Left renal cortex interstitium (tissue), 4 donors: ENCODE results near the gene HLA-F. TPM values are rescaled to one million over a fixed set of nuclear protein-coding genes. Genes with fewer than 3 reads are reported as not detected.

Source experiments
- DNase-seq, 4 donors: peaks; one replicate each; pipeline ENCODE4 v3.0.0-alpha.2; 2013; ENCODE audit warnings: low read depth in 4 of 4, low spot score in 2 of 4, missing footprints in 1 of 4
- polyA plus RNA-seq, 4 donors: library from polyadenylated mRNA; unstranded; fragments of 120-200 nt; gene quantifications; one replicate each; pipeline ENCODE4 v1.2.1, GENCODE V29; 2013; ENCODE audit not compliant: insufficient read length in 4 of 4

Gene HLA-F
- 1 to 10 TPM; 2.6 to 5.7 (median 5.1) TPM for polyA plus RNA-seq

DNA sequence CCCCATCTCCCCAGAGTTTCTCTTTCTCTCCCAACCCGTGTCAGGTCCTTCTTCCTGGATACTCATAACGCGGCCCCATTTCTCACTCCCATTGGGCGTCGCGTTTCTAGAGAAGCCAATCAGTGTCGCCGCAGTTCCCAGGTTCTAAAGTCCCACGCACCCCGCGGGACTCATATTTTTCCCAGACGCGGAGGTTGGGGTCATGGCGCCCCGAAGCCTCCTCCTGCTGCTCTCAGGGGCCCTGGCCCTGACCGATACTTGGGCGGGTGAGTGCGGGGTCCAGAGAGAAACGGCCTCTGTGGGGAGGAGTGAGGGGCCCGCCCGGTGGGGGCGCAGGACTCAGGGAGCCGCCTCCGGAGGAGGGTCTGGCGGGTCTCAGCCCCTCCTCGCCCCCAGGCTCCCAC lies at the start of gene HLA-F:
TSS of gene HLA-F (plus strand) at position 173 of the 404 bp plus-strand sequence. CDS start at position 203, 30 bp downstream.
- DNase-seq, result peak in 2 of 4 donors; percentile 28 to 59

DNA sequence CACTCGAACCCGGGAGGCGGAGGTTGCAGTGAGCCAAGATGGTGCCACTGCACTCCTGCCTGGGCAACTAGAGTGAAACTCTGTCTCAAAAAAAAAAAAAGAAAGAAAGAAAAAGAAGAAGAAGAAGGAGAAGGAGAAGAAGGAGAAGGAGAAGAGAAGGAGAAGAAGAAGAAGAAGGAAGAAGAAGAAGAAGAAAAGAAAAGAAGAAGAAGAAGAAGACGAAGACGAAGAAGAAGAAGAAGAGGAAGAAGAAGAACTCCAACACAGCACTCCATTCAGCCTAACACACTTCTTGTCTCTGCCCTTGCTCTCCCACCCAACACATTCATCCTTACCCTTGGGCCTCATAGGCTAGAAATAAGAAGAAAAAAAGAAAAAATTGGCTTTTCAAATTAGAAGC lies 49.2 kb upstream of the HLA-F start:
- DNase-seq, result no peak

DNA sequence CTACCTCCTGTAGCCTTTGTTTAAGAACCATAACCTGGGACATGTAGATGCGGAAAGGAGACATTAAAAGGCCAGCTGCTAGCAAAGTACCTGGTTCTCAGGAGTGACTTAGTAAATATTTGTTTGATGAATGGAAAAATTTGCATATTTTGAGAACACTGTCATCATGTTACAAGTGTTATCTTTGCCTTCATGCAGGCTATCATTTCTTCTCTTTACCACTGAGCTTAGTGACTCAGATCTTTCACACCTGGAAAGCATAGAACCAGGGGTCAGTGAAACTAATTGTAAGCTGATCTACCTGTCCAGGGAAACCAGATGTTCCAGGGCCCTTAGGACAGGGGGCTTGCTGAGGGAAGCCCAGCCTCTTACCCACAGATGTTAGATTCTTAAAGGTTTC lies 47.7 kb upstream of the HLA-F start:
- DNase-seq, result no peak

DNA sequence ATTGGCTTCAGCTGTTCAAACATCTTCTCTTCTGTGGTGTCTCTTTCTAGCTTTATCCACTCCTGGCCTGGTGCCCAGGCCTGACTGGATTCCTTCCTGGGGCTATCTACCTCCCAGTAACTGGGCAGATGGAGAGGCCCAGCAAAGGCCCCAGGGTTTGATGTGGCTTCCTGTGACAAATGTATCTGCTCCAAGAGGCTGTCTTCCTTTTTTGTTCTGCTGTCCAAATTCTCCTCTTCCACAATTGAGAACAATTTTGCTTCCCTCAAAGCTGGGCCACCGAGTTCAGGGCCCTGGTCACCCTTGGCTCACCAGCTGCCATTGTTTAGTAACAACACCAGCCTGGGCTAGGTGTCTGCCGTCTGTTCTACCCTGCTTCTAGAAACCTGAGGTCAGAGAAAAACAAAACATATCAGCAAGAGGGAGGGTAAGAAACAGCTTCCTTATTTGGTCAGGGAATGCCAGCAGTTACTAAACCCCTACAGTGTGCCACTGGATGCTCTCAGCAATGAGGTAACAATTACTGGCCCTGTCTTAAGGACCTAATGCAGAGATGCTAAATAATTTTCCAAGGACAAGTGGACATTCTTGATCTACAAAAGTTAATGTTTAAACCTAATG lies 46.1 kb upstream of the HLA-F start:
- DNase-seq, result no peak

DNA sequence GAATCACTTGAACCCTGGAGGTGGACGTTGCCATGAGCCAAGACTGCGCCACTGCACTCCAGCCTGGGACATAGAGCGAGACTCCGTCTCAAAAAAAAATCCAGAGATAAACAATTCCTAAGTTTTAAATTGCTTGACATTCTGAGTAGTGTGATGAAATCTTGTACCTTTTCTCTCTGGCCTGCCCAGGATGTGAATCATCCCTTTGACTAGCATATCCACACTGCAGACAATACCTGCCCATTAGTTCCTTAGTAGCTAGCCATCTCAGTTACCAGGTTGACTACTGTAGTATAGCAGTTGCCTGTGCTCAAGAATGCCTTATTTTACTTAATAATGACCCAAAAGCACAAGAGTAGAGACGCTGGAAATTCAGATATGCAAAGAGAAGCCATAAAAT lies 45.1 kb upstream of the HLA-F start:
- DNase-seq, result no peak

DNA sequence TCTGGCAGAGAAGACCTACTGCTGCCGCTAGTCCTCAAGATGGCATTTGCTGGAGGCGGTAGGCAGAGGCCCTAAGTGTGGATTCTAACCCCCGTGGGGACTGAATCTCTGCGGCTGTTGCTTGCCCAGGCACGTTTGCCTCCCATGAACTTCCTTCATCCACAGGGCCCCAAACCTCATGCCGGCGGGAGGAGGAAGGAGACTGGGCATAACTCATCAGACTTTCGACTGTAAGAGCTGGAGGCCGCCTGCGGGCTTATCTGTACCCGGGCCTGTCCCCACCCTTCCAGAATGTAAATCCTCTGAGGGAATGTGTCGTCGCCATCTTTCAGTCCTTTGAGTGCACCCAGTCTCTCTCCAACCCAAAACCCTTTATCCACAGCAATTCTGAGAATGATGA lies 43.3 kb upstream of the HLA-F start:
- no peak for DNase-seq

DNA sequence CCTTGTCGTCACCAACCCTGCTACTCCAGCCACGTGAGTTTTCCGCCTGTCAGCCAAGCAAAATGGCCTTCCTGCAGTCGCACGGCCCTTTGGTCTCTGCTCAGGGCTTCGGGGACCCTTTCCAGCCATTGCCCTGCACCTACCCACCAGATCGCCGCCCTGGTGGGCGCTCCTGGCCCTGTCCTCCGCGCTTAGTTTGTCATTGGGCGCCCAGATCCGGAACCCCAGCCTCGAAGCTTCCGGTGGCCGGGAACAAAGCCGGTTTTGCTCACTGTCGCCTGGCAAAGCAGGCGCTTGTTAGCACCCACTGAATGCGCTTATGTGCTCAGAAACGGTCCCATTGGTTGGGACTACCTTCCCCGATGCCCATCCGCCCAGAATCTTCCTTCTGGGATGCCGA lies 42.8 kb upstream of the HLA-F start:
- no peak for DNase-seq

DNA sequence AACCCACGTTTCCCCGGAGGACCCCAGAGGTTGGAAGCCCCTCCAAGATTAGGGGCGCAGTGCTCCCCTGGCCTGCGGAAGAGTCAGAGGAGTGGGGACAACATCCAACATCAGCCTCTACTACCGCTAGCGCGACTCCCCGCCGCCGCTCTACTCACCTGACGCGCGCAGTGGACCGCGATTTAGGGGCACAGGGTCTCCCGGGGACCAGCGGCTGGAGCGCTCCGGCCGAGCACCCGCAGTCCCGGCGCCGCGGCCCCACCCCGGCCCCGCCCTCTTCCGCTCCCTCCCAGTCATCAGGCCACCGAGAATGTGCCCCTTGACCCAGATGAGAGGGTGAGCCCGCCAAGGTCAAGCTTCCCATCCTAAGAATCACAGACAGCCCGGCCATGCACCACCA lies 42.3 kb upstream of the HLA-F start, which contains the start of gene ZFP57:
TSS of gene ZFP57 (minus strand) at position 249 of the 400 bp plus-strand sequence. CDS start 4,149 bp downstream, outside the sequence.
- DNase-seq, result no peak

DNA sequence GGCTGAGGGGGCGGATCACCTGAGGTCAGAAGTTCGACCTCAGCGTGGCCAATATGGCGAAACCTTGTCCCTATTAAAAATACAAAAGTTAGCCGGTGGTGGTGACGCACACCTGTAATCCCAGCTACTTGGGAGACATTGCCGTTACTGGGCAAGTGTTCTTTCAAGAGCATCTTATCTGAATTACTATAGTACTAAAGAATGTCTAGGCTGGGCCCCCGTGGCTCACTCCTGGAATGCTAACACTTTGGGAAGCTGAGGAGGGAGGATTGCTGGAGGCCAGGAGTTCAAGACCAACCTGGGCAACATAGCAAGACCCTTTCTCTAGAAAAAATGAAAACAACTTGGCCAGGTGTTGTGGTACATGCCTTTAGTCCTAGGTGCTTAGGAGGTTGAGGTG lies 41.4 kb upstream of the HLA-F start:
- DNase-seq, result no peak

DNA sequence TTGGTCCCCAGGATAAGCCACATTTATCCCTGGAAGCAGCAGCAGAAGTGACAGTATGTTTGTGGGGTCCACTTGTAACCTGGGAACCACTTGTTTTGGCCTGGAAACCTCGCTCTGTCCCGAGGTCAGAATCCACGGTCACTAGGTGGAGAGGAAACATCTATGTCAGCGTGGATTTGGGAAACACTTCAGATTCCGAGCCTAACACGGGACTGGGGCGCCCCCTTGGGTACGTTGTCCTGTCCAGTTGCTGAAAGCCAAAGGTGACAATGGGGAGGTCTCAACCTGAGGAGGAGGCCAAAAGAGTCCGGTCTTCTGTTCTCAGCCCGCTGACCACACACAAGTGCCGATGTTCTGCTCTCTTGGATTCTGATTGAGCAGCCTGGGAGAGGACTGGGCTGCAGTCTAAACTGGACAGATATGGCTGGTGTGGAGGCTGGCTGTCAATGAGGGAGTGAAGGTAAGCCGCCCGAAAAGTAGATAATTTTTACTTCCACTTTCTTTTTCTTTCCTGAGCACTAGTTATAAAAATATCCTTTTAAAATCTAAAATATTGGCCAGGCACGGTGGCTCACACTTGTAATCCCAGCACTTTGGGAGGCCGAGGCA lies 37.4 kb upstream of the HLA-F start:
- DNase-seq, result no peak

DNA sequence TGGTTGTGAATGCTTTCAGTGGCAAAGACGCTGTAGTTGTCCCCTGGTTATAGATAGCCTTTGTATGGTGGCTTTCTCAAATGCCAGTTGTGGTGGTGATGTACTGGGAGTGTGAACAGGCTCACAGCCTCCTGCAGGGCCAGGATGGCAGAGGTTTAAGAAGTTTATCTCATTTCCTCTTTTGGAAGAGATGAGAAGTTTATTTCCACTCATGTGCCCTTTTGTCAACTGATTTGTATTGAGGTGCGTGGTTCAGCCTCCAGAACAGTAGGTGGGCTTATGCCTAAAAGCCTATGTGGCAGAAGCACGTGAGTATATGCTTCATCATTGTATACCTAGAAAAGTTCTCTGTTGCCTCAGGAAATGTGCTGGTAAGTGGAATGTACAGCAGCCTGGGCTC lies 28.6 kb upstream of the HLA-F start:
- no peak for DNase-seq

DNA sequence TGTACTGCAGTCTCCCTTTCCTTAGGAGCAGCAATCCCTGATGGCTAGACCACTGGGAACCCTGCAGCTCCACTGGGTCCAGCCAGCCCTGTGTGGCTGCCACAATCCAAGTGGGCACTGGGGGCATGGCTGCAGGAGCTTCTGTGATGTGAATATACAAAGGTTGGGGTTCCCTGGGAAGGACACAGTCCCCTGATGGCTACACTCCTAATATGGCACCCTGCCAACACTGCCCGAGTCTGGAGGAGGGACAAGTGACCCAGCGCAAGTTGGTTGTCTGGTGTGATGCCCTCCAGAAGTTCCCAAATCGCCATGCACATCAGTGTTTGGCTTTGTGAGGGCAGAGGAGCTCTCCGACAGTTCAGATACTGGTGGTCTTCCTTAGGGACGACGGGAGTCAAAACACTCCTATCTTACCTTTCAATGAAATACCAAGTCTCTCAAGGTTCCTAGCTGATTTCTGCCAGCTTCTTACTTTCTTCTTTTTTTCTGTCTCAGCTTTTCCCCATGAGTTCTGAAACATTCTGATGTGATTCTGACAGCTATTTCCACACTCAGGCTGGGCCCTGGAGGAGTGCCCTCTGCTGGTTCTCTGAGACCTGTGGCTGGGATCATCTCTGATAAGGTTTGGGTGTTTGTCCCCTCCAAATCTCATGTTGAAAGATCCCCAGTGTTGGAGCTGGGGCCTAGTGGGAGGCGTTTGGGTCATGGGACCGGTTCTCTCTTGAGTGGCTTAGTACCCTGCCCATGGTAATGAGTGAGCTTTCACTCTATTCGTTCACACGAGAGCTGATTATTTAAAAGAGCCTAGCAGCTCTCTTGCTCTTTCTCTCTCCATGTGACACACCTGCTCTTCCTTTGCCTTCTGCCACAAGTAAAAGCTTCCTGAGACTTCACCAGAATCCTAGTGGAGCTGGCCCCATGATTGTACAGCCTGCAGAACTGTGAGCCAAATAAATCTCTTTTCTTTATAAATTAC lies 26.8 kb upstream of the HLA-F start:
- no peak for DNase-seq

DNA sequence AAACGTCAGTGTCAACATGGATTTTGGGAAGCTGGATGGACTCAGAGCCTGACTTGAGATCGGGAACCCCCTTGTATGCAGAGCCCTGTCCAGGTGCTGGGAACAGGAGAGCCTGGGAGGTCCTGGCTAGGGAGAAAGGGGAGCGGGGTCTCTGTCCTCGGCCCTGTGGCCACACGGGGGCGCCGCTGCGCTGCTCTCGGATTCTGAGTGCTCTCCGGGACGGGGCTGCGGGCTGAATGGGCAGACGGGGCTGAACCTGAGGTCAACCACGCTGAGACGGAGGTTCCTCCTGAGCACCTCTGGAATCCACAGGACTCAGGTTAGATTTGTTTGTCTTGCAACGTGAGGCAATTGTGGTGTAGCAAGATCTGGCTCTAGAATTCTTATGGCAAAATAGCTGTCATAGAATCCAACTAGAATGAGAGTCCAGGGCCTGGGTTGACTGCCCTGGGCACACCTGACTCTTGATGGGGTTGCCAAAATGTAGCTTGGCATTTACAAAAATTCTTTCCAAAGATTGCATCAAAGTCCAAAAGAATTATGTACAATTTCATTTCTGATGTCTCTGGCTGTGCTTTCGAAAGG lies 20.6 kb upstream of the HLA-F start:
- DNase-seq, result no peak

DNA sequence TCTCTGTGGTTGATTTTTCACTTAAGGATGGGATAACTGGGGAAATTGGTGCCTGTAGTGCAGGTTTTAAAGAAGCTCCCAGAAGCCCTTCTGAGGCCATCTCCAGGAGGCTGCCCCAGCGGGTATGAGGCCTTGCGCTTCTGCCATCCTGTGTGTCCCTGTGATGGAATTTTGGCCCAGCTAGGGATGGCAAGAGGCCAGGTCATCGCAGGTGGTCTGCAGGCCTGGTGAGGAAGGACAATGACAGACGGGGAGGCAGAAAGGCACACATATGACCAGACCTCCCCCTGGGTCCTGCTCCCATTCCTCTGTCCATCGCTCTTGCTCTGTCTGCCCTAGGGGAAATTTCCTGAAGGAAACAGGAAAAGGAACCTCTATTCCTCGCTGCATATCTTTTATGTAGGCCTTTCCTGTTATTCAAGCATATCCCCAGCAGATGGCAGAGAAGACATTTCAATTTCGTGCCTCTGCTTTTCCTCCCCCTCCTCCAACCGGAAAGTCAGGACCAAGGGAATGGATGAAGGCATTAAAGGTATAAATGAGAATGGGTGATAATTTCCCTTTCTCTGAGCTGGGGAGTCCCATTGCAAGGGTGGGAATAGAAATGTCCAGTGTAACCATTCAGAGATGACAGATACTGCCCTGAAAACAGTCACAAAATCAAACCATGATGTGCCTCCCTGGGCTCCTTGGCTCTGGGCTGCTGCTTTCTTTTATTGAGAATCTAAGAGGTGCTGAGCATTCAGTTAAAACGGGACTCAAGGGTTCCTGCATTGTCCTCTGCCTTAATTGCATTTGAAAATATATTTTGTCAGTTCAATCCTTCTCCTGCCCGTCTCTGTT lies 17.6 kb upstream of the HLA-F start:
- no peak for DNase-seq

DNA sequence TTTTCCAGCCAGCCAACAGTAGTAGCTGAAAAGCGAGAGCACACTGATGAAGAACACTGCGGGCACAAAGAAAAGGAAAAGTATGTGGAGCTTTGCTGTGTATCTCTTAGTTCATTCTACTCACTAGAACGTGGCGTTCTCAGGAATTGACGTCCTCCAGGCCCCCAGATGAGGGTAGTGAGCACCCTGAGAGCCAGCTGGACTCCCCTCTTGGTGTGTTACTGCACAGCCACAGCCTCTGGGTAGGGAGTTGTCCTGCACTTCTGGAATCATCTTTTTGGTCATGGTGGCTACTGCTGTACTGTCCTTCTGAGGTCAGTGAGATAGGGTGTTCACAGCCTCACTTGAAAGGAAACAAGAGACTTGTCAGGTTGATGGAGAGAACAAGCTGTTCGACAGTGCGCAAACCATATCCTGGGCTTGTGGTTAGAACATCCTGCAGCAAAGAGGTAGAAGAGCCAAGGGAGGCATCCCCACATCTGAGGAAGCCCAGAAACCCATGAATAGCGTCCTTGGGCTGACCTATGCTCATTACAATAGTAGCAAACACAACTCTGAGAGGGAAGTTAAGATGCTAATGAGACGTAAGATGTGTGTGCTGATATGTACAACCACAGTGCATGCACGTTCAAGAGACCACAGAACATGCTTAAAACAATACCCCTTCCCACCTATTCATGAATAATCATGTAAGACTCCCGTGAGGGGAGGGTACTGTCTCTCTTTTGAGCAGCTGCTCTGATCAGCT lies 14.6 kb upstream of the HLA-F start:
- DNase-seq, result no peak

DNA sequence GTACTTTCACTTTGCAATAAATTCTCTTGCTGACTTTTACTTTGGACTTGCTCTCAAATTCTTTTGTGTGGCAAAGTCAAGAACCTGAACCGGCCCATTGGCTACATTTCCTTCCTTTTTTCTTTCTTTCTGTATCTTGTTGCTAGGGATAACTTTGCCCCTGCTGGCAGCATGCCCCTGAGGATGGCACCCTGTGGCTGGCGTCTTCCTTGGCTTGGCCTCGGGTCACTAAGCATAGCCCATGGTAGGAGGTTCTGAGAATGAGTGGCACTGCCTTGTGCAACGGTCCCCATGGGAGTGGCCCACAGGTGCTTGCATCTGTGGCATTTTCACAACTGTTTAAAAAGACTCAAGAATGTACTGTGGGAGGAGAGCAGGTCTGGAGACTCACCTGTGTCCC lies 14.0 kb upstream of the HLA-F start:
- DNase-seq, result no peak

DNA sequence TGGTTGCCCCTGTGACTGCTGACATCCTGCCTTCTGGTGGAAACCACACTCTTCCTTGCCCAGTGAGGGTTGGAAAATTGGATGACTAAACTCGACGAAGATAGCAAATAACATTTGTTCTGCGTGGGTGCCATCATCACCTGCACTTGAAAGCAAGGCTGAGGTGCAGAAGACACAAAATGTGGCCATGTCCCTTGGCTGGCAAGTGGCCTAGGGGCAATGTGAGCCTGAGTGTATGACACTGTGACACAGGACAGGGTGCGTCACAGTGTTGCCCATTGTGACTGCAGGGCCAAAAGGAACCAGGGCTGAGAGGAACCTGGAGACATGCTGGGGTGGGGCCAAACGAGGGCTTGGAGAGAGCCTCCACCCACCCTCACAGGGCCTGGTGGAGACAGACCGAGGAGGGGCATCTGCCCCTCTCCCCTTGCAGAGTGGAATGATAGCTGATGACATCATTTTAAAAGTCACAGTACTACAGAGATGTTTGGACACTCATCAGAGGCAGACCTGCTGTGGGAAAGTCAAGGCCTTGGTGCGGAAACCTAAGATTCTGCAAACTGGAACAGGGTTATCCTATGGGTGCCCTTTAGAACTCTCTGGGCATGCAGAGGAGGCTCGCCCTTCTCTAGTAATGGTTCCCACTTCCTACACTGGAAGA lies 12.8 kb upstream of the HLA-F start:
- DNase-seq, result no peak

DNA sequence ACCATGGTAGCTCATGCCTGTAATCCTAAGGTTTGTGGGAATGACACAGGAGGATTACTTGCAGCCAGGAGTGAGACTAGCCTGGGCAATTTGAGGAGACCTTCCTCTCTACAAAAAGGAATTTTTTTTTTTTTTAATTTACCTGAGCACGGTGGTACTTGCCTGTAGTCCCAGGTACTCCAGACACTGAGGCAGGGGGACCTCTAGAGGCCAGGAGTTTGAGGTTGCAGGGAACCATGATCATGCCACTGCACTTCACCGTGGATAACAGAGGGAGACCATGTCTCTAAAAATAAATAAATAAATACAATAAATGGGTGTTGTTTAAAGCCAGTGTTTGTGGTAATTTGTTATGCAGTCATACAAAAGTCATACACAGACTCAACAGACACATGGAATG lies 2.4 kb upstream of the HLA-F start:
- no peak for DNase-seq
